Measurements from ENCODE around the gene R3HDM2. TPM values are rescaled to one million over a fixed set of nuclear protein-coding genes. Genes with fewer than 3 reads are reported as not detected.

R3HDM2 gene
- total RNA-seq, 2 experiments from 2014 or later = 25.8 to 47.2 TPM

- BruUV-seq (replicated peaks) = no TSS peak
- Histone ChIP-seq H3K36me3 (ENCODE audit: insufficient read depth, low read length) (peaks cover 16% of the 10 kb centered on the region; the same call in 1 of the 2 replicates), H4K20me1 (ENCODE audit: insufficient read depth, low read length) (no peaks in the 10 kb centered on the region), H3K9me3 (ENCODE audit: low read length) (no peaks in the 10 kb centered on the region), H3K4me3 (ENCODE audit: low read depth, low read length, poor library complexity, severe bottlenecking) (peak overlapping the region; percentile 76), H3K27ac (ENCODE audit: low read depth, low read length, poor library complexity, severe bottlenecking) (peak overlapping the region; percentile 91), H3K79me2 (ENCODE audit: insufficient read depth, low read depth, low read length) (peaks cover 12% of the 10 kb centered on the region; the same call in 1 of the 2 replicates), H3K4me1 (ENCODE audit: insufficient read depth, low read length, poor library complexity, severe bottlenecking) (peaks cover 68% of the 10 kb centered on the region), H3K9me2 (ENCODE audit: insufficient read depth, low read length) (no peaks in the 10 kb centered on the region), H3K4me2 (ENCODE audit: low read length) (peak overlapping the region; percentile 97), H2AFZ (ENCODE audit: low read length) (no peak overlapping the region; the same call in 1 of the 2 replicates)
- TF ChIP-seq EZH2phosphoT487 (IDR thresholded peaks at IDR 0.05; ENCODE audit: borderline replicate concordance, low read depth, low read length) = no peak
- TF ChIP-seq CTCF (conservative IDR thresholded peaks at IDR 0.05; ENCODE audit: low read length) = 0 out of 2 replicates have a peak, but pooled peaks have one; percentile 24
- CTCF ChIA-PET (ENCODE audit: unreplicated experiment) = interaction anchor here (0.6 to 1.7 kb wide), 2 partner anchors 20 to 400 kb away, joined by 3 to 6 read pairs; no protein-coding TSS in a partner anchor
- POLR2A ChIA-PET = interaction anchor here (0.7 to 1.7 kb wide), 3 partner anchors 14 to 24 kb away, joined by 4 to 10 read pairs (median 4); partner anchors contain the start of genes GLI1 and INHBE
- intact Hi-C loops (cut with micrococcal nuclease; ENCODE audit: unreplicated experiment) = loop anchor here (1.0 to 5.0 kb wide), 2 partner anchors 20 to 263 kb away; partner anchors contain the start of gene GLI1
- DNase-seq (ENCODE audit: low spot score) = peak; percentile 49
Measured at GRCh38 chr12:57479043-57479375, 48.2 kb upstream of the R3HDM2 start.

GRCh38 chr12:57477710-57478681 is 47.2 kb upstream of the R3HDM2 start:
- ChIA-PET POLR2A (interaction anchor here (0.5 to 1.9 kb wide), 8 partner anchors 8 to 236 kb away, joined by 3 to 9 read pairs (median 4); partner anchors contain the start of genes DDIT3 and INHBE), CTCF (ENCODE audit: unreplicated experiment) (interaction anchor here (0.6 to 1.7 kb wide), 5 partner anchors 9 to 399 kb away, joined by 3 to 6 read pairs (median 3); no protein-coding TSS in a partner anchor)
- H3K79me2 ChIP-seq (ENCODE audit: insufficient read depth, low read depth, low read length) = peaks cover 12% of the 10 kb centered on the region; the same call in 1 of the 2 replicates
- intact Hi-C loops (cut with micrococcal nuclease; ENCODE audit: unreplicated experiment) = loop anchor here (1.0 to 5.0 kb wide), 3 partner anchors 16 to 264 kb away; partner anchors contain the start of gene R3HDM2
- H3K27ac ChIP-seq (ENCODE audit: low read depth, low read length, poor library complexity, severe bottlenecking) = peak overlapping the region; percentile 91
- H4K20me1 ChIP-seq (ENCODE audit: insufficient read depth, low read length) = no peaks in the 10 kb centered on the region
- peak; percentile 73 for DNase-seq (ENCODE audit: low spot score)
- no peaks in the 10 kb centered on the region for H3K9me3 ChIP-seq (ENCODE audit: low read length)
- H3K4me2 ChIP-seq (ENCODE audit: low read length) = peak overlapping the region; percentile 97
- TSS peak; percentile 48 for BruUV-seq (replicated peaks)
- peak overlapping the region; percentile 76 for H3K4me3 ChIP-seq (ENCODE audit: low read depth, low read length, poor library complexity, severe bottlenecking)
- peaks cover 59% of the 10 kb centered on the region for H3K4me1 ChIP-seq (ENCODE audit: insufficient read depth, low read length, poor library complexity, severe bottlenecking)
- H2AFZ ChIP-seq (ENCODE audit: low read length) = peak overlapping the region; percentile 10; the same call in 1 of the 2 replicates
- H3K9me2 ChIP-seq (ENCODE audit: insufficient read depth, low read length) = no peaks in the 10 kb centered on the region
- TF ChIP-seq EZH2phosphoT487 (IDR thresholded peaks at IDR 0.05; ENCODE audit: borderline replicate concordance, low read depth, low read length) = no peak
- TF ChIP-seq CTCF (conservative IDR thresholded peaks at IDR 0.05; ENCODE audit: low read length) = no peak
- peaks cover 23% of the 10 kb centered on the region; the same call in 1 of the 2 replicates for H3K36me3 ChIP-seq (ENCODE audit: insufficient read depth, low read length)
